Measurements from ENCODE around the gene CUEDC2. TPM values are rescaled to one million over a fixed set of nuclear protein-coding genes. Genes with fewer than 3 reads are reported as not detected.

CUEDC2 gene
- polyA plus RNA-seq, 4 donors: 23.3 to 43.8 (median 30.0) TPM

- DNase-seq (no peak), FAIRE-seq (no peak)
- H3K27ac ChIP-seq (ENCODE audit: low read depth in 1 of 3, low read length in 2 of 3): no peak overlapping the region
- WGBS, 3 donors: 92 to 94% (median 94%) methylated on average over 35 to 36 of the region's 36 CpGs
- no peaks in the 10 kb centered on the region for H3K9me3 ChIP-seq (ENCODE audit: control insufficient read depth in 2 of 2, insufficient read depth in 1 of 2, low read depth in 1 of 2, low read length in 1 of 2)
- H3K4me3 ChIP-seq (ENCODE audit: low read depth in 1 of 3, low read length in 3 of 3): no peak overlapping the region
- no peaks in the 10 kb centered on the region for H3K4me1 ChIP-seq (ENCODE audit: control insufficient read depth in 3 of 3, insufficient read depth in 2 of 3, low read depth in 1 of 3, low read length in 2 of 3)
- H3K27me3 ChIP-seq (ENCODE audit: control insufficient read depth in 3 of 3, insufficient read depth in 3 of 3, low read length in 3 of 3): no peaks in the 10 kb centered on the region
- peaks cover 0 to 26% (median 0%) of the 10 kb centered on the region in 3 donors for H3K36me3 ChIP-seq (ENCODE audit: control insufficient read depth in 3 of 3, insufficient read depth in 2 of 3, low read depth in 1 of 3, low read length in 3 of 3)
Observed at GRCh38 chr10:102470579-102471546, 38.5 kb upstream of the CUEDC2 start.

- Histone ChIP-seq H3K27ac (ENCODE audit: low read depth in 1 of 3, low read length in 2 of 3) (peak overlapping the region in 1 of 3 donors; percentile 40), H3K4me3 (ENCODE audit: low read depth in 1 of 3, low read length in 3 of 3) (no peak overlapping the region), H3K4me1 (ENCODE audit: control insufficient read depth in 3 of 3, insufficient read depth in 2 of 3, low read depth in 1 of 3, low read length in 2 of 3) (peaks cover 0 to 3% (median 0%) of the 10 kb centered on the region in 3 donors), H3K27me3 (ENCODE audit: control insufficient read depth in 3 of 3, insufficient read depth in 3 of 3, low read length in 3 of 3) (no peaks in the 10 kb centered on the region), H3K9me3 (ENCODE audit: control insufficient read depth in 2 of 2, insufficient read depth in 1 of 2, low read depth in 1 of 2, low read length in 1 of 2) (no peaks in the 10 kb centered on the region), H3K36me3 (ENCODE audit: control insufficient read depth in 3 of 3, insufficient read depth in 2 of 3, low read depth in 1 of 3, low read length in 3 of 3) (peaks cover 0 to 16% (median 0%) of the 10 kb centered on the region in 3 donors)
- WGBS, 3 donors: 83 to 92% (median 87%) methylated on average over 9 of the region's 9 CpGs
- DNase-seq: no peak
- FAIRE-seq: no peak
Observed at GRCh38 chr10:102468683-102469082, 36.3 kb upstream of the CUEDC2 start.

- H3K9me3 ChIP-seq (ENCODE audit: control insufficient read depth in 2 of 2, insufficient read depth in 1 of 2, low read depth in 1 of 2, low read length in 1 of 2): no peaks in the 10 kb centered on the region
- H3K4me3 ChIP-seq (ENCODE audit: low read depth in 1 of 3, low read length in 3 of 3): peak overlapping the region in 2 of 3 donors; percentile 15 to 21
- H3K27ac ChIP-seq (ENCODE audit: low read depth in 1 of 3, low read length in 2 of 3): no peak overlapping the region
- FAIRE-seq: no peak
- DNase-seq: peak; percentile 33 to 69
- peaks cover 0 to 14% (median 0%) of the 10 kb centered on the region in 3 donors for H3K36me3 ChIP-seq (ENCODE audit: control insufficient read depth in 3 of 3, insufficient read depth in 2 of 3, low read depth in 1 of 3, low read length in 3 of 3)
- peaks cover 0 to 8% (median 0%) of the 10 kb centered on the region in 3 donors for H3K4me1 ChIP-seq (ENCODE audit: control insufficient read depth in 3 of 3, insufficient read depth in 2 of 3, low read depth in 1 of 3, low read length in 2 of 3)
- WGBS, 3 donors: 18 to 47% (median 25%) methylated on average over 6 of the region's 6 CpGs
- no peaks in the 10 kb centered on the region for H3K27me3 ChIP-seq (ENCODE audit: control insufficient read depth in 3 of 3, insufficient read depth in 3 of 3, low read length in 3 of 3)
Observed at GRCh38 chr10:102467971-102468438, 35.6 kb upstream of the CUEDC2 start.

- Histone ChIP-seq H3K36me3 (ENCODE audit: control insufficient read depth in 3 of 3, insufficient read depth in 2 of 3, low read depth in 1 of 3, low read length in 3 of 3) (peaks cover 0 to 14% (median 0%) of the 10 kb centered on the region in 3 donors), H3K9me3 (ENCODE audit: control insufficient read depth in 2 of 2, insufficient read depth in 1 of 2, low read depth in 1 of 2, low read length in 1 of 2) (no peaks in the 10 kb centered on the region), H3K4me1 (ENCODE audit: control insufficient read depth in 3 of 3, insufficient read depth in 2 of 3, low read depth in 1 of 3, low read length in 2 of 3) (peaks cover 0 to 15% (median 3%) of the 10 kb centered on the region in 3 donors), H3K4me3 (ENCODE audit: low read depth in 1 of 3, low read length in 3 of 3) (no peak overlapping the region), H3K27me3 (ENCODE audit: control insufficient read depth in 3 of 3, insufficient read depth in 3 of 3, low read length in 3 of 3) (no peaks in the 10 kb centered on the region), H3K27ac (ENCODE audit: low read depth in 1 of 3, low read length in 2 of 3) (no peak overlapping the region)
- DNase-seq (no peak), FAIRE-seq (no peak)
- WGBS, 3 donors: 66 to 89% (median 80%) methylated on average over 6 of the region's 6 CpGs
Observed at GRCh38 chr10:102467318-102467717, 34.9 kb upstream of the CUEDC2 start.

DNA sequence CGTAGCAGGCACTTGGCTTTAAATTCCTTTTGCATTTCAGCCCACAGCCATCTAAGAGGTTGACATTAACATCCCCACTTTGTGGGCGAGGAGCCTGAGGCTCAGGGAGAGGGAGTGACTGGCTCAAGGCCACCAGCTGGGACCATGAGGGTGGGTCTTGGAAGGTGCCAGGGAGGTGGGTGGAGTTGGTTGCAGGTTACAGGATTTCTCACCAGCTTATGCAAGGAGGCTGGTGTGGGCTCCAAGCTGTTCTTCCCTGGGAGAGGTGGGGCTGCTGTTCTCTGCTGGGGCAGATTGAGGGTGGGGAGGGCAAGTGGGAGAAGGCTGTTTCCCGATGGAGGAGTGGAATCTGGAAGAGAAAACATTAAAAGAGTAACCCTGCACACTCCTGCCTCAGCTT, 33.1 kb upstream of the CUEDC2 start:
- 62 to 69% (median 68%) methylated on average over 3 of the region's 3 CpGs for WGBS, 3 donors
- Histone ChIP-seq H3K4me3 (ENCODE audit: low read depth in 1 of 3, low read length in 3 of 3) (no peak overlapping the region), H3K36me3 (ENCODE audit: control insufficient read depth in 3 of 3, insufficient read depth in 2 of 3, low read depth in 1 of 3, low read length in 3 of 3) (peaks cover 0 to 11% (median 0%) of the 10 kb centered on the region in 3 donors), H3K27ac (ENCODE audit: low read depth in 1 of 3, low read length in 2 of 3) (no peak overlapping the region), H3K9me3 (ENCODE audit: control insufficient read depth in 2 of 2, insufficient read depth in 1 of 2, low read depth in 1 of 2, low read length in 1 of 2) (no peaks in the 10 kb centered on the region), H3K27me3 (ENCODE audit: control insufficient read depth in 3 of 3, insufficient read depth in 3 of 3, low read length in 3 of 3) (no peaks in the 10 kb centered on the region), H3K4me1 (ENCODE audit: control insufficient read depth in 3 of 3, insufficient read depth in 2 of 3, low read depth in 1 of 3, low read length in 2 of 3) (peaks cover 3 to 25% (median 7%) of the 10 kb centered on the region in 3 donors)
- DNase-seq: no peak
- FAIRE-seq: no peak

- Histone ChIP-seq H3K27me3 (ENCODE audit: control insufficient read depth in 3 of 3, insufficient read depth in 3 of 3, low read length in 3 of 3) (no peaks in the 10 kb centered on the region), H3K9me3 (ENCODE audit: control insufficient read depth in 2 of 2, insufficient read depth in 1 of 2, low read depth in 1 of 2, low read length in 1 of 2) (no peaks in the 10 kb centered on the region), H3K4me3 (ENCODE audit: low read depth in 1 of 3, low read length in 3 of 3) (no peak overlapping the region), H3K27ac (ENCODE audit: low read depth in 1 of 3, low read length in 2 of 3) (no peak overlapping the region), H3K4me1 (ENCODE audit: control insufficient read depth in 3 of 3, insufficient read depth in 2 of 3, low read depth in 1 of 3, low read length in 2 of 3) (peaks cover 3 to 29% (median 7%) of the 10 kb centered on the region in 3 donors), H3K36me3 (ENCODE audit: control insufficient read depth in 3 of 3, insufficient read depth in 2 of 3, low read depth in 1 of 3, low read length in 3 of 3) (peaks cover 0 to 1% (median 0%) of the 10 kb centered on the region in 3 donors)
- FAIRE-seq (no peak), DNase-seq (no peak)
- WGBS, 3 donors: 57 to 75% (median 59%) methylated on average over 10 of the region's 10 CpGs
Observed at GRCh38 chr10:102463983-102464382, 31.6 kb upstream of the CUEDC2 start.

DNA sequence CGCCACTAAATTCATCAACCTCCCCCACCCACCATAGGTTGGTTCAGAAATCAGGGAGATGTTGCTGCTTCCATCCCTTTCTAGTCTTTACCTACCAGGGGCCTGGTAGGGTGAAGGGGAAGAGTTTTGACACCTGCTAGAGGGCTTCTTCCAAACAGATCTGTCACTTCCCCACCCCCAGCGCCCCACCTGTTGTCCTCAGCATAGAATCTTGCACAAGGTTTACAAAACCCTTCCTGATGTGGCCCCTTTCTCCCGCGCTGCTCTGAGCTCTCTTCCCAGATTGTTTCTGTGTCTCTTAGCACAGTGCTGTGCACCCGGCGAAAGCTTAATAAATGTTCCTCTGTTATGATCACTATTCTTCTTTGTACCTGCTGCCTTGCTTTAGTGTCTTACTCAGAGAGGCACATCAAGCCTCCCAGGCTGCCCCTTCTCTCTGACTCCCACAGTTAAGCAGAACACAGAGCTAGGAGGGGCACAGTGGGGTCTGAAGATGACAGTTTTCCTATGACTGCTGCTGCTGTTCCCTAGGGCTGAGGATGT, 30.2 kb upstream of the CUEDC2 start:
- Histone ChIP-seq H3K4me1 (ENCODE audit: control insufficient read depth in 3 of 3, insufficient read depth in 2 of 3, low read depth in 1 of 3, low read length in 2 of 3) (peaks cover 3 to 40% (median 7%) of the 10 kb centered on the region in 3 donors), H3K4me3 (ENCODE audit: low read depth in 1 of 3, low read length in 3 of 3) (peak overlapping the region in 1 of 3 donors; percentile 27), H3K27me3 (ENCODE audit: control insufficient read depth in 3 of 3, insufficient read depth in 3 of 3, low read length in 3 of 3) (no peaks in the 10 kb centered on the region), H3K9me3 (ENCODE audit: control insufficient read depth in 2 of 2, insufficient read depth in 1 of 2, low read depth in 1 of 2, low read length in 1 of 2) (no peaks in the 10 kb centered on the region), H3K36me3 (ENCODE audit: control insufficient read depth in 3 of 3, insufficient read depth in 2 of 3, low read depth in 1 of 3, low read length in 3 of 3) (no peaks in the 10 kb centered on the region), H3K27ac (ENCODE audit: low read depth in 1 of 3, low read length in 2 of 3) (peak overlapping the region in 2 of 3 donors; percentile 23 to 34)
- FAIRE-seq (no peak), DNase-seq (peak in 1 of 2 donors; percentile 43)
- WGBS, 3 donors: 52 to 69% (median 68%) methylated on average over 6 of the region's 6 CpGs
